T-helper 1 cell (primary cell): ENCODE results near the gene IMMP1L.
"Not testable (repeated sequence)": the region's sequence is repeated elsewhere in the genome, so short reads cannot be mapped to it uniquely, and the experiment has no call there.

Source experiments
- DNase-seq, 5 donors: peaks; one replicate each; pipeline ENCODE4 v3.0.0-alpha.2; 2012 to 2020
- total RNA-seq, 4 donors: gene quantifications; one replicate each; lab custom pipeline; 2026; lab: John Stamatoyannopoulos, UW

IMMP1L gene
- total RNA-seq = 1.6 to 6.9 (median 5.2) reads per million in 4 donors

DNA sequence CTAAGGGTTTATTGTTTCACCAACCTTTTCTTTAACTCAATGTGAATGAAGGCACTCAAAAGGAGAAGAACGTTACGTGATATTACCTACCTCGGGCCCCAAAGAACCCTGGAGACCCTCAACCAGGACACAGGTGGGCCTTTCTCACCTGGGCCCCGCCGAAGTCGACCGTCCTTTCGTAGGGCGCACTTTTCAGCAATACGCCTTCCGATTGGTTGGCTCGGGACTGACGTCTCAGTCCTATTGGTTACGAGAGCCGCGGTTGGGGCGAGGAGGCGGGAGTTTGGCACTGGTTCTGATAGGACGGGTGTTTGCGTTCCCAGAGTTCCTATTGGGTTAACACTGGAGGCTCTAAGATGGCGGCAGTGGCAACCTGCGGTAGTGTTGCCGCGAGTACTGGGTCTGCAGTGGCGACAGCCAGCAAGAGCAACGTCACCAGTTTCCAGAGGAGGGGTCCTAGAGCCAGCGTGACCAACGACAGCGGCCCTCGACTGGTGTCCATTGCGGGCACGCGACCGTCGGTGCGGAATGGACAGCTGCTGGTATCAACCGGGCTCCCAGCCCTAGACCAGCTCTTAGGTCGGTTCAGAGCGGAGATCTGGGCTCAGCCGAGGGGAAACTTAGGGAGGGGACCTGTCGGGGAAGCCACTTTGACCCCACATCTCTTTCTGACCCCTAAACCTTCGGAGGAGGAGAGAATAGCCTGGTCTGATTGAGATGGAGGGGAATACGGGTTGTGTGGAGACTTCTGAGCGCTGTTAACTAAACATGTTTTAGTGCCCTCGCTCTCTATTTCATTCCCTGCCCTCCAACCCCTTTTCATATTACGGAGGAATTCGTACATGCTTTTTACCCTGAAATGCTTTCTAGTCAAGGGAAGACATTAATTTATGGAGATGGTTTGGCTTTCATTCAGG lies at the start of gene IMMP1L, which contains the start of gene ELP4:
Gene IMMP1L, minus strand, starts transcription at position 194 of the 917 bp plus-strand sequence. CDS start 46,346 bp downstream, outside the sequence.
Gene ELP4, plus strand, starts transcription at position 339 of the 917 bp plus-strand sequence. Its CDS starts 18 bp downstream, at position 357.
- peak; percentile 85 to 95 (median 93) for DNase-seq

- DNase-seq = no peak
Observed at GRCh38 chr11:31558001-31558400, 48.6 kb upstream of the IMMP1L start.

GRCh38 chr11:31555938-31556337 lies 46.5 kb upstream of the IMMP1L start:
- DNase-seq = no peak

DNA sequence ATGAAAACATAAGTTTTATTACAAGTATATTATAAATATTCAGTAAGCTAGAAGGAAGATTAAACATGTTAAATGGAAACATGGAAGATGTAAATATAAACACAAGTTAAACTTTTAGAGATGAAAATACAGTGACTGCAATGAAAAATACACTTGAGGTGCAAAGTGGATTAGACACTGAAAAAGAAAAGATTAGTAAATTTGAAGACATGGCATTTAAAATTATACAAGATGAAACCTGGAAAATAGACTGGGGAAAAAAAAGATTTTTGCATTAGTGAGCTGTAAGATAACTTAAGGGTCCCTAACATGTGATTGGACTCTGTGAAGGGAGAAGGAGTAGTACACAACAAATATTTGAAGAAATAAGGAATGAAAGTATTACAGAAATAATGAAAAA lies 33.4 kb upstream of the IMMP1L start:
- DNase-seq = no peak

DNA sequence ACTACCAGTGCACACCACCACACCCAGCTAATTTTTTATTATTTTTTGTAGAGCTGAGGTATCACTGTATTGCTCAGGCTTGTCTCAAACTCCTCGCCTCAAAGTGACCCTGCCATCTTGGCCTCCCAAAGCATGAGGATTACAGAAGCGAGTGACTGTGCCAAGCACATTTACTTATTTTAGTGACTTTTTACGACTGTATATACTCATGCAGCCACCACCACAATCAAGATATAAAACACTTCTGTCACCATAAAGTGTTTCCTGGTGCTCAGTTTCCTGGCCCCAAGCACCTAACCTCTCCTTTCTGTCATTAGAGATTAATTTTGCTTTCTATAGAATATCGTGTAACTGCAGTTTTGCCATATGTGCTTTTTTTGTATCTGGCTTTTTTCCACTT lies 26.1 kb upstream of the IMMP1L start:
- no peak for DNase-seq

DNA sequence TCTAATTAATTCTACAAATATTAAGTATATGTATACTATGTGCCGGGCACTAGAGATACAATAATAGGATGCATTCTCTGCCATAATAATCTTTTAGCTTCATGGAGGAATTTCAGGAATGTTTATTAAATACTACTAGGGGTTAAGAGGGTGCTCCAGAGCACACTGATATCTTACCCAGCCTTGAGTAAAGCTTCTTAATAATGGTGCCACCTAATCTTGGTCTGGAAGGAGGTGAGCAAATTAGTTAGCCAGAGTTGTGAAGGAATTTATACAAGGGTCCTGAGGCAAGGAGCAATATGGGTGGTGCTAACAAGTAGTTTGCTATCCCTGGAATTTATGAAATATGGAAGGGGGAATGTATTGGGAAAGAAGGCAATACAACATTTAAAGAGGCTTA lies 21.9 kb upstream of the IMMP1L start:
- DNase-seq = no peak

GRCh38 chr11:31529701-31530100 lies 20.3 kb upstream of the IMMP1L start:
- DNase-seq = no peak

- no peak for DNase-seq
Observed at GRCh38 chr11:31529189-31529588, 19.8 kb upstream of the IMMP1L start.

- DNase-seq = no peak
Observed at GRCh38 chr11:31521497-31522150, 12.2 kb upstream of the IMMP1L start.

DNA sequence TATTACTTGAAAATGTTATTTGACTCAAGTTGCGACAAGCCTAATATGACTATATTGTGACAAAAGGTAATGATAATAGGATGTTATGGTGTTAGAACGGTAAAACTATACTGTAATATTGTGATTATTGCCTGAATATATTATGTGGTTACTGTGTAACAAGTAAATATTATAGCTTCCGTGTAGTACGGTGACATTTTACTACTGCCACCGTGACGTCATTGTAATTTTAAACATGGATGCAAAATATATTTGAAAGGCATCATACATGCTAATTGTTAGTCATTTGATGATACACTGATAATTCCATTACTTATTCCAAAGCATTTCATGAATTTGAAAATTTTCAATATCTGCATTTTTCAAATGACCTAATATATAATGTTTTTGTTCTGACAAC lies 2.7 kb upstream of the IMMP1L start:
- DNase-seq = no peak

GRCh38 chr11:31509051-31509428 lies 382 bp downstream of the IMMP1L start:
- no peak for DNase-seq

- no peak for DNase-seq
Observed at GRCh38 chr11:31500560-31500959, 8.9 kb downstream of the IMMP1L start.

GRCh38 chr11:31499576-31500178 lies 9.7 kb downstream of the IMMP1L start:
- no peak for DNase-seq

DNA sequence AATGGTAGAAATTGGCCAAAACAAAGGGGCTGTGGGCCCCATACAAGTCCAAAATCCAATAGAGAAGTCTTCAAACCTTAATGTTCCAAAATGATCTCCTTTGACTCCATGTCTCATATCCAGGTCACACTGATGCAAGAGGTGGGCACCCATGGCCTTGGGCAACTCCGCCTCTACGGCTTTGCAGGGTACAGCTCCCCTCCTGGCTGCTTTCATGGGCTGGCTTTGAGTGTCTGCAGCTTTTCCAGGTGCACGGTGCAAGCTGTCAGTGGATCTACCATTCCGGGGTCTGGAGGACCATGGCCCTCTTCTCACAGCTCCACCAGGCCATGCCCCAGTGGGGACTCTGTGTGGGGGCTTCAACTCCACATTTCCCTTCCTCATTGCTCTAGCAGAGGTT lies 15.7 kb downstream of the IMMP1L start:
- DNase-seq = not testable (repeated sequence)

DNA sequence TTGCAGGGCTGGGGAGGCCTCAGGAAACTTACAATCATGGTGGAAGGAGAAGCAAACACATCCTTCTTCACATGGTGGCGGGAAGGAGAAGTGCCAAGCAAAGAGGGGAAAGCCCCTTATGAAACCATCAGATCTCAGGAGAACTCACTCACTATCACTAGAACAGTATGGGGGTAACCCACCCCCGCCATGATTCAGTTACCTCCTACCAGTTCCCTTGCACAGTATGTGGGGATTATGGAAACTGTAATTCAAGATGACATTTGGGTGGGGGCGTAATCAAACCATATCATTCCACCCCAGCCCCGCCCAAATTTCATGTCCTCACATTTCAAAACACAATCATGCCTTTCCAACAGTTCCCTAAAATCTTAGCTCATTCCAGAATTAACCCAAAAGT lies 16.2 kb downstream of the IMMP1L start:
- no peak for DNase-seq

- DNase-seq = no peak
Observed at GRCh38 chr11:31492320-31492913, 17.0 kb downstream of the IMMP1L start.

DNA sequence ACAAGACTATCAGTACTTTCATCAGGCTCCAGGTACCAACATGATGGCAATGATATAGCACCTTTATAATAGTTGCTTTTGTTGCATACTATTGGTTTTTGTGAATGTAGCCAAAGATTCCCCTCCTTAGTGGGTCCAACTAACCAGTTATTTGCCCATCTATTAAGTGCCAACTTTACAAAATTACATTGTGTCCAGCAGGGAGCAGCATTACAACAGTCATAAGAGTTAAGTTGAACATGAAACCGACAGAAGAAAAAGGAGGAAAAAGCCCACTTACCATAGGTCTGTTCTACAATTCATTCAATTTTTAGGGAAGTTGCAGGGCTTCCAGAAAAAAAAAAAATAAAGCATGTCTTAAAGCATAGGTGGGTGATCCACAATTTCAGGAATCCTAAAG lies 21.6 kb downstream of the IMMP1L start:
- peak in 1 of 5 donors; percentile 4 for DNase-seq

- no peak for DNase-seq
Observed at GRCh38 chr11:31484497-31484896, 24.9 kb downstream of the IMMP1L start.

- DNase-seq = no peak
Observed at GRCh38 chr11:31480930-31481329, 28.5 kb downstream of the IMMP1L start.

DNA sequence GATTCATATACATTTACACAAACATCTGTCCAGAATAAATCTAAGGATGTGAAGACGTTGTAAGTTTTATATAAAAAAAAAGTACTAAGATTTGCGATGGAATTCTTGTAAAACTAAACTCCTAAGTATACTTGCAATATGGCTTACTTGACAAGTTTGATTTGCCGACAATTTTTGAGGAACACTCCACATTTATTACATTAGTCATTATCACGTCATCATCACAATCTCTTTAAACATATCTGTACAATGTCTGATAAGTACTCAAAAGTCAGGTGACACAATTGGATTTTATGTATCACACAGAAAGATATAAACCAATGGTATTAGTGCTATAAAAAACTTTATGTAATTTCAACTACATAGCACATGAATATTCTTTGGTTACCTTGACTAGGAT lies 30.4 kb downstream of the IMMP1L start:
- DNase-seq = no peak

GRCh38 chr11:31478223-31478590 lies 31.2 kb downstream of the IMMP1L start:
- DNase-seq = no peak

DNA sequence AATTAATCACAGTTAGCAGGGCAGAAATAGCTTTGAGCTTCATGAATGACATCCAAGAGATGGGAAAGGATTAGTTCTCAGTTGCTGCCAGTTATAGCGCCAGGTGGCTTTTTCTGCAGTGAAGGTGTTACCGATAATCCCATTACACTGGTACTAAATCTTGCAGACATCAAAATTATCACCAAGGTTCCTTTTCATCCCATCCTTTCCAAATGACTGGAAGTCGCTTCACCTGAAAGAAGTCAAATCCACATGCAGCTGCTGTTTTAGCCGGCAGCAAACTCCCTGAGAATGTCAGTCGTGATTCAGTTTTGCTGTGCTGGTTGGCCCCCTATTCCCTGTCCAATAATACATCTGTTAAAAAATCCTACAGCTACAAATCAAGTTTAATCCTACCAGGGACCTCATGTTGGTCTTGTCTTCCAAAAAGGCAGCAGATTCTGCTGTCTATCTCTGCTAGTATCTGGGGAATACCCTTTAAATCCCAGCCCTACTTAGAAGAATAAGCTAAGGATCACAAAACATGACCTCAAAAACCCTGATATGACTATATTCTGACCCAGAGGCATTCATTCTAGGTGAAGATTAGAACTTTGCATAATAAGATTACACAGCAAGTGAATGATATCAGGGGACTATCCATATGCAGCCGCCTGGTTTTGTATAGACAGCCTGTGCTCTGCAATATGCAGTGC lies 31.7 kb downstream of the IMMP1L start:
- DNase-seq = no peak
